Neural cell (in vitro differentiated cells): ENCODE data around the gene ACOT6.

Experiments
- CTCF ChIP-seq: fragments of 450-650 bp; IDR thresholded peaks from 2 replicates; pipeline ENCODE4 v1.5.1; 2014; ENCODE audit warnings: antibody characterized with exemption, mild to moderate bottlenecking, moderate library complexity; ENCODE audit not compliant: poor library complexity, severe bottlenecking
- EP300 ChIP-seq: fragments of 450-650 bp; conservative IDR thresholded peaks from 2 replicates; pipeline ENCODE4 v1.6.1; 2014; ENCODE audit warnings: antibody characterized with exemption, mild to moderate bottlenecking, moderate library complexity; ENCODE audit not compliant: poor library complexity, severe bottlenecking
- EZH2 ChIP-seq: fragments of 200-600, 300-800 bp; shearing (Covaris generic), sonication (generic); IDR thresholded peaks from 2 replicates; pipeline ENCODE4 v1.6.1; 2014; ENCODE audit warnings: antibody characterized with exemption, low read length, borderline replicate concordance, mild to moderate bottlenecking; ENCODE audit not compliant: insufficient read depth, poor library complexity, severe bottlenecking
- TAF1 ChIP-seq: IDR thresholded peaks from 2 replicates; pipeline ENCODE4 v1.6.1; 2012; ENCODE audit warnings: low read depth
- TF ChIP-seq, protein P1 (sequence below): IDR thresholded peaks from 2 replicates; pipeline ENCODE4 v1.6.1; 2012; ENCODE audit warnings: borderline replicate concordance

DNA sequence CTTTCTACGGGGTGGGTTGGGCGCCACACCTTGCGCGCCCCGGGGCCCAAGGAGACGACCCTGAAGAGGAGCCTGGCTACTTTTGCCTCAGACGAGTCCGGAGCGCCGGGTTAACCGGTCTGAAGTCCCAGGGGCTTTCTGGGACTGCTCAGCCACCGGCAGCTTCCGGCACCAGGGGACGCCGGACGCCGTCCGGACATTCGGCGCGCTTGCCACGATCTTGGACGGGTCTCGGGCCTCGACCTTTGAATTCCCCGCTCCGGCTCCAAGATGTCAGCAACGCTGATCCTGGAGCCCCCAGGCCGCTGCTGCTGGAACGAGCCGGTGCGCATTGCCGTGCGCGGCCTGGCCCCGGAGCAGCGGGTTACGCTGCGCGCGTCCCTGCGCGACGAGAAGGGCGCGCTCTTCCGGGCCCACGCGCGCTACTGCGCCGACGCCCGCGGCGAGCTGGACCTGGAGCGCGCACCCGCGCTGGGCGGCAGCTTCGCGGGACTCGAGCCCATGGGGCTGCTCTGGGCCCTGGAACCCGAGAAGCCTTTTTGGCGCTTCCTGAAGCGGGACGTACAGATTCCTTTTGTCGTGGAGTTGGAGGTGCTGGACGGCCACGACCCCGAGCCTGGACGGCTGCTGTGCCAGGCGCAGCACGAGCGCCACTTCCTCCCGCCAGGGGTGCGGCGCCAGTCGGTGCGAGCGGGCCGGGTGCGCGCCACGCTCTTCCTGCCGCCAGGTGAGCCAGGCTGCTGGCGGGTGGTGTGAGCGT, 20.4 kb upstream of the ACOT6 start, which contains the start of gene ACOT4:
- TF ChIP-seq EP300 (no peak), CTCF (no peak), EZH2 (no peak), TAF1 (no peak)
- TF ChIP-seq, protein P1, sequence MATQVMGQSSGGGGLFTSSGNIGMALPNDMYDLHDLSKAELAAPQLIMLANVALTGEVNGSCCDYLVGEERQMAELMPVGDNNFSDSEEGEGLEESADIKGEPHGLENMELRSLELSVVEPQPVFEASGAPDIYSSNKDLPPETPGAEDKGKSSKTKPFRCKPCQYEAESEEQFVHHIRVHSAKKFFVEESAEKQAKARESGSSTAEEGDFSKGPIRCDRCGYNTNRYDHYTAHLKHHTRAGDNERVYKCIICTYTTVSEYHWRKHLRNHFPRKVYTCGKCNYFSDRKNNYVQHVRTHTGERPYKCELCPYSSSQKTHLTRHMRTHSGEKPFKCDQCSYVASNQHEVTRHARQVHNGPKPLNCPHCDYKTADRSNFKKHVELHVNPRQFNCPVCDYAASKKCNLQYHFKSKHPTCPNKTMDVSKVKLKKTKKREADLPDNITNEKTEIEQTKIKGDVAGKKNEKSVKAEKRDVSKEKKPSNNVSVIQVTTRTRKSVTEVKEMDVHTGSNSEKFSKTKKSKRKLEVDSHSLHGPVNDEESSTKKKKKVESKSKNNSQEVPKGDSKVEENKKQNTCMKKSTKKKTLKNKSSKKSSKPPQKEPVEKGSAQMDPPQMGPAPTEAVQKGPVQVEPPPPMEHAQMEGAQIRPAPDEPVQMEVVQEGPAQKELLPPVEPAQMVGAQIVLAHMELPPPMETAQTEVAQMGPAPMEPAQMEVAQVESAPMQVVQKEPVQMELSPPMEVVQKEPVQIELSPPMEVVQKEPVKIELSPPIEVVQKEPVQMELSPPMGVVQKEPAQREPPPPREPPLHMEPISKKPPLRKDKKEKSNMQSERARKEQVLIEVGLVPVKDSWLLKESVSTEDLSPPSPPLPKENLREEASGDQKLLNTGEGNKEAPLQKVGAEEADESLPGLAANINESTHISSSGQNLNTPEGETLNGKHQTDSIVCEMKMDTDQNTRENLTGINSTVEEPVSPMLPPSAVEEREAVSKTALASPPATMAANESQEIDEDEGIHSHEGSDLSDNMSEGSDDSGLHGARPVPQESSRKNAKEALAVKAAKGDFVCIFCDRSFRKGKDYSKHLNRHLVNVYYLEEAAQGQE: no peak
